ENCODE results near the gene CAMK1D.

The CAMK1D gene

DNA sequence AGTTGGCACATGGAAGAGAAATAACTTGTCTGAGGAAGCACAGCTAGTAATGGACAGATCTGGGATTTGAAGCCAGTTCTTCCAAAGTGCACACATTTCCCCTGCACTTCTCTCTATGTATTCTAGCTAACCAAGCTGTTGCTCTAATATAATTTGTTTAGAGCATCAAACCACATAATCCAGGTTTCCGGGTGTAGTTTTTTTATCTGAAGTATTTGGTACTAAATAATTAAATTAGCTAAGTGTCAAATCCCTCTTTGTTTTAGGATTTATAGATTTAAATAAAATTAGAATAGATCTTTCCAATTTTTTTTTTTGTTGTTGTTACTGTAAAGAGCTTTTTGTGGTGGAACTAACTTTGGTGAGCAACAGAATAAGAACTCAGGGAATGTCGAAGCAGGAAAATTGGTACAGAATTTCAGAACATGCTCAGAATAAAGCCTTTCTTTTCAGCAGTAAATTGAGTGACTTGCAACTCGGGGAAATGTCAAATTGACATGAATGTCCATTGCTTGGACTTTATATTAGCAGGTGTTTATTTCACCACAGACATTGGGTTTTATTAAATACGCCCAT is 33.7 kb downstream of the CAMK1D start:
- H3K27me3 ChIP-seq (ENCODE audit: insufficient read depth, low read depth): no peaks in the 10 kb centered on the region
- no peaks in the 10 kb centered on the region for H4K20me1 ChIP-seq (ENCODE audit: insufficient read depth)
- TF ChIP-seq CTCF (conservative IDR thresholded peaks at IDR 0.05; ENCODE audit: low read depth, low read length): no peak
- H3K27ac ChIP-seq: no peak overlapping the region
- no peak overlapping the region for H3K9ac ChIP-seq
- H3K36me3 ChIP-seq (ENCODE audit: insufficient read depth): no peaks in the 10 kb centered on the region
- peaks cover 30% of the 10 kb centered on the region for H3K79me2 ChIP-seq (ENCODE audit: insufficient read depth, low read depth)
- no peak overlapping the region for H3K4me2 ChIP-seq
- no peak overlapping the region for H3K4me3 ChIP-seq (IDR thresholded peaks at IDR 0.05; ENCODE audit: insufficient read depth, low read depth, low read length)
- H2AFZ ChIP-seq (ENCODE audit: low read depth): no peak overlapping the region
- H3K4me1 ChIP-seq (ENCODE audit: low read depth, poor library complexity, severe bottlenecking): no peaks in the 10 kb centered on the region

GRCh38 chr10:12384906-12385305 is 35.6 kb downstream of the CAMK1D start:
- no peak for TF ChIP-seq CTCF (conservative IDR thresholded peaks at IDR 0.05; ENCODE audit: low read depth, low read length)
- Histone ChIP-seq H3K9ac (no peak overlapping the region), H3K4me2 (no peak overlapping the region), H3K27me3 (ENCODE audit: insufficient read depth, low read depth) (no peaks in the 10 kb centered on the region), H3K79me2 (ENCODE audit: insufficient read depth, low read depth) (peaks cover 22% of the 10 kb centered on the region), H3K4me1 (ENCODE audit: low read depth, poor library complexity, severe bottlenecking) (no peaks in the 10 kb centered on the region), H4K20me1 (ENCODE audit: insufficient read depth) (no peaks in the 10 kb centered on the region), H3K27ac (no peak overlapping the region), H2AFZ (ENCODE audit: low read depth) (no peak overlapping the region), H3K4me3 (IDR thresholded peaks at IDR 0.05; ENCODE audit: insufficient read depth, low read depth, low read length) (no peak overlapping the region), H3K36me3 (ENCODE audit: insufficient read depth) (no peaks in the 10 kb centered on the region)

- Histone ChIP-seq H3K36me3 (ENCODE audit: insufficient read depth) (no peaks in the 10 kb centered on the region), H3K4me1 (ENCODE audit: low read depth, poor library complexity, severe bottlenecking) (no peaks in the 10 kb centered on the region), H3K79me2 (ENCODE audit: insufficient read depth, low read depth) (peaks cover 27% of the 10 kb centered on the region)
Observed at GRCh38 chr10:12387561-12388210, 38.3 kb downstream of the CAMK1D start.

DNA sequence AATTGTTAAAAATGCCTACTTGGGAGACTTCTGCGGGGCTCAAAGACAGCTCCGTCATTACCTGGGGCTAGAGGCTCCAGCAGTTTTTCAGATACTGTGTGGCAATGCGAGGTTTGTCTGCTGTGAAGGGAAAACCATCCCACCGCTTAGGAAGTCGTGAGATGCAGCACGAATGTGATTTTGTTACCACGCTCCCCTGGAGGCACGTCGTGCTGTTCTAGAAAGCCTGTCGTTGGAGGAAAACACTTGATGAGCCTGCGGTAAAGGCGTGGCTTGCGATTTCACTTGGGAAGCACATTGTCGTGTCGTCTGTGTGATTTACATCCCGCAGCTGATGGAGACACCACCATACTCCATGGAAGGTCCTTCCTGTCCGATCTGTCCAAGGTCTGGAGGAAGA is 39.3 kb downstream of the CAMK1D start:
- H3K79me2 ChIP-seq (ENCODE audit: insufficient read depth, low read depth): peaks cover 22% of the 10 kb centered on the region; the same call in 1 of the 2 replicates
- no peaks in the 10 kb centered on the region for H3K27me3 ChIP-seq (ENCODE audit: insufficient read depth, low read depth)
- no peak overlapping the region for H3K27ac ChIP-seq
- no peak for TF ChIP-seq CTCF (conservative IDR thresholded peaks at IDR 0.05; ENCODE audit: low read depth, low read length)
- no peak overlapping the region for H3K4me2 ChIP-seq
- no peaks in the 10 kb centered on the region for H4K20me1 ChIP-seq (ENCODE audit: insufficient read depth)
- H3K4me3 ChIP-seq (IDR thresholded peaks at IDR 0.05; ENCODE audit: insufficient read depth, low read depth, low read length): no peak overlapping the region
- no peak overlapping the region for H3K9ac ChIP-seq
- H3K36me3 ChIP-seq (ENCODE audit: insufficient read depth): no peaks in the 10 kb centered on the region
- no peaks in the 10 kb centered on the region for H3K4me1 ChIP-seq (ENCODE audit: low read depth, poor library complexity, severe bottlenecking)
- no peak overlapping the region for H2AFZ ChIP-seq (ENCODE audit: low read depth)

More at GRCh38 chr10:12387561-12388210, 38.3 kb downstream of the CAMK1D start:
- Histone ChIP-seq H3K27me3 (ENCODE audit: insufficient read depth, low read depth) (no peaks in the 10 kb centered on the region), H3K4me3 (IDR thresholded peaks at IDR 0.05; ENCODE audit: insufficient read depth, low read depth, low read length) (no peak overlapping the region), H3K9ac (no peak overlapping the region), H4K20me1 (ENCODE audit: insufficient read depth) (no peaks in the 10 kb centered on the region), H3K27ac (no peak overlapping the region), H3K4me2 (no peak overlapping the region), H2AFZ (ENCODE audit: low read depth) (no peak overlapping the region)
- TF ChIP-seq CTCF (conservative IDR thresholded peaks at IDR 0.05; ENCODE audit: low read depth, low read length): no peak
